PFSK-1 (cell line): Measurements from ENCODE around the gene FAM222B.

Experiments used
- FOXP2 ChIP-seq: optimal IDR thresholded peaks from 2 replicates; pipeline ENCODE3; 2011; ENCODE audit warnings: borderline replicate concordance, control low read depth, inconsistent platforms; ENCODE audit not compliant: insufficient read depth; ENCODE audit errors: extremely low read length, extremely low read depth
- POLR2AphosphoS5 ChIP-seq: IDR thresholded peaks from 2 replicates; pipeline ENCODE4 v1.6.1; 2012; ENCODE audit warnings: low read depth, mild to moderate bottlenecking, control low read depth, low read length, moderate library complexity
- REST ChIP-seq, 2 experiments: IDR thresholded peaks; 2 replicates each; pipeline versions ENCODE4 v1.6.1 to v1.8.0; 2011 to 2012; ENCODE audit warnings: low read depth in 2 of 2, low read length in 2 of 2, control low read depth in 1 of 2, inconsistent platforms in 1 of 2, mild to moderate bottlenecking in 1 of 2, moderate library complexity in 1 of 2; ENCODE audit not compliant: insufficient read depth in 1 of 2
- SIN3A ChIP-seq: IDR thresholded peaks from 2 replicates; pipeline ENCODE4 v1.6.1; 2012; ENCODE audit warnings: mild to moderate bottlenecking, low read length, moderate library complexity, borderline replicate concordance; ENCODE audit not compliant: insufficient read depth
- TAF1 ChIP-seq: IDR thresholded peaks from 2 replicates; pipeline ENCODE4 v1.6.1; 2012; ENCODE audit warnings: low read length, control low read depth, borderline replicate concordance; ENCODE audit not compliant: insufficient read depth

The FAM222B gene

DNA sequence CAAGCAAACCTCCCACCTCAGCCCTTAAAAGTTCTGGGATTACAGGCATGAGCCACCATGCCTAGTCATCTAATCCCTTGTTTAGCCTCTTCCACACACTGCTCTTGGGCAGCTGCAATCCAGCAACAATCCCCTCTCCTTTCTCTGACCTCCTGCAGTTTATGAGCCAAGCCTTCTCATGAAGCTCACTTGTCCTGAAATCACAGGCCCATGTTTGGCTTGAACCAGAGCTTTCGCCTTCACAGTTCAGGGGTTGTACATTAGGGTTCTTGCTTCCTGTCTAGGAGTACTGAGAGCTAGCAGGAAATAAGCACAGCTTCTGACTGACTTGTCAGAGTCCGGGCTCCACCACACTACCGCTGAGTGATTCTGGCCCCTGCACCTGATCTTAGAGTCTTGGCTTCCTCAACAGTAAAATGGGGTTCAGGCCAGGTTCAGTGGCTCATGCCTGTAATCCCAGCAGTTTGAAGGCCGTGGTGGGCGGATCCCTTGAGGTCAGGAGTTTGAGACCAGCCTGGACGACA is 28.5 kb upstream of the FAM222B start:
- no peak for TF ChIP-seq TAF1
- no peak for TF ChIP-seq SIN3A
- no peak for TF ChIP-seq POLR2AphosphoS5
- TF ChIP-seq REST (IDR thresholded peaks at IDR 0.05; ENCODE audit: insufficient read depth in 1 of 2, low read depth in 2 of 2, low read length in 2 of 2), result no peak
- TF ChIP-seq FOXP2, result no peak

DNA sequence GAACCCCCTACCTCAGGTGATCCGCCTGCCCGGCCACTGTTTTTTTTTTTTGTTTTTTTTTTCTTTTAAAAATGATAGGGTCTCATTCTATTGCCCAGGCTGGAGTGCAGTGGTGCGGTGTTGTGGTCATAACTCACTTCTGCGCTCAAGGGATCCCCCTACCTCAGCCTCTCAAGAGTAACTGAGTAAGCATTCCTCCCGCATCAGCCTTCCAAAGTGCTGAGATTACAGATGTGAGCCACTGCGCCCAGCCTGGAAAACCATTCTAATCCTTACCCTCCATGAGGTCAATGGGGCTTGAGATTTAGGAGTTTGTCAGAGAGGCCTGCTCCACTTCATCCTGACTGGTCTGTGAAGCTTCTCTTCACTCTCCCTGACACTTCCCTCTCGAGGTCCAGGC is 24.7 kb upstream of the FAM222B start:
- no peak for TF ChIP-seq TAF1

DNA sequence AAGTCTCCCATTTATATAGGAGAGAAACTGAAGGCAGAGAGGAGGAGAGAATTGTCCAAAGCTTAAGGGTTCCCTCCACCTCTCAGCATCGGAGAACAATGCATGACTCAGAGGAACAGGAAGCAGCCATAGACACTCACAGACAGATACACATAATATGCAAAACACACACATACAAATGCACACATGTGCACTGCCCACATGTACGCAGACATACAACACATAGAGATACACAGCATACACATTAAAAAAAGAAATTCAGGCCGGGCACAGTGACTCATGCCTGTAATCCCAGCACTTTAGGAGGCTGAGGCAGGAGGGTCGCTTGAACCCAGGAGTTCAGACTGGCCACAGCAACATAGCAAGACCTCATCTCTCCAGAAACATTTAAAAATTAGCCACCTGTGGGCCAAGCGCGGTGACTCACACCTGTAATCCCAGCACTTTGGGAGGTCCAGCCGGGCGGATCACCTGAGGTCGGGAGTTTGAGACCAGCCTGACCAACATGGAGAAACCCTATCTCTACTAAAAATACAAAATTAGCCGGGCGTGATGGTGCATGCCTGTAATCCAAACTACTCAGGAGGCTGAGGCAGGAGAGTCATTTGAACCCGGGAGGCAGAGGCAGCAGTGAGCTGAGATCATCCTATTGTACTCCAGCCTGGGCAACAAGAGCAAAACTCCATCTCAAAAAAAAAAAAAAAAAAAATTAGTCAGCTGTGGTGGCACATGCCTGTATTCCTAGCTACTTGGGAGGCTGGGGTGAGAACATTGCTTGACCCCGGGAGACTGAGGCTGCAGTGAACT is 23.6 kb upstream of the FAM222B start:
- no peak for TF ChIP-seq SIN3A
- TF ChIP-seq TAF1, result no peak
- TF ChIP-seq REST (IDR thresholded peaks at IDR 0.05; ENCODE audit: insufficient read depth in 1 of 2, low read depth in 2 of 2, low read length in 2 of 2), result no peak
- TF ChIP-seq FOXP2, result no peak
- no peak for TF ChIP-seq POLR2AphosphoS5

DNA sequence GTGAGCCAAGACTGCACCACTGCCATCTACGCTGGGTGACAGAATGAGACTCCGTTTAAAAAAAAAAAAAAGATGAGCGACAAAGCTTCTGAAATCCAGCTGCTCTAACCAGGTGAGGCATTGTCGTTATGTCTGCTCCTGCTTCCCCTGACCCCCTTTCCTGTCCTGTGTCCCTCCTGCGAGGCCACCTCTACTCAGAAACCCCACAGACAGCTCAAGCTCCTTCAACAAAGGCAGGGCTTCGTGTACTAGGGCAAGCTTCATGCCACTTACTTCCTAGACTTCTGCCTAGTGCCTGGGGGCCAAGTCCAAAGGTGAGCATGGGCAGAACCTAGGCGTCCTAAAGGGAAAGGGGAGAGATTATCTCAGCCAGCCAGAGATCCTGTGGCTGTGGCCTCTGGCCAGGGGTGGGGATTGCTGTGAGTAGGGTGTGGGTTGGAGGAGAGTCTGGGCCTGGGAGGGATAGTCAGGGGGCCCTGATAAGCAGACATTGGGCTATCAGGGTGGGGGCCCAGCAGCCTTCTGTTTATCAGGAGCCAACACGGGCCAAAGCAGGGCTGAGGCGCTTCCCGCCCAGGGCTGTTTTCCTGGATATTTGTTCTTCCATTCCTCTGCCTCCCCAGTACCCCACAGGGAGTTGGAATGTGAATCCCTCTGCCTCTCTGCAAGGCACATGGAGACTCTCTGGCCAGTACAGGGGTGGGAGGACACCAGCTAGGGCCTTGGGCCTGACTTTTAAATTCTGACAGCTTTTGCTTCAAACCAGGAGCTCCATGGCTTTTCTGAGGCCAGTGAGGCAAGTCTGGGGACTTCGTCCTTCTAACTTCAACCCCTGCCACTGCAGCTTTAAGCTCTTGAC is 22.6 kb upstream of the FAM222B start:
- no peak for TF ChIP-seq POLR2AphosphoS5
- no peak for TF ChIP-seq SIN3A
- no peak for TF ChIP-seq FOXP2
- TF ChIP-seq TAF1, result no peak
- TF ChIP-seq REST (IDR thresholded peaks at IDR 0.05; ENCODE audit: insufficient read depth in 1 of 2, low read depth in 2 of 2, low read length in 2 of 2), result no peak

DNA sequence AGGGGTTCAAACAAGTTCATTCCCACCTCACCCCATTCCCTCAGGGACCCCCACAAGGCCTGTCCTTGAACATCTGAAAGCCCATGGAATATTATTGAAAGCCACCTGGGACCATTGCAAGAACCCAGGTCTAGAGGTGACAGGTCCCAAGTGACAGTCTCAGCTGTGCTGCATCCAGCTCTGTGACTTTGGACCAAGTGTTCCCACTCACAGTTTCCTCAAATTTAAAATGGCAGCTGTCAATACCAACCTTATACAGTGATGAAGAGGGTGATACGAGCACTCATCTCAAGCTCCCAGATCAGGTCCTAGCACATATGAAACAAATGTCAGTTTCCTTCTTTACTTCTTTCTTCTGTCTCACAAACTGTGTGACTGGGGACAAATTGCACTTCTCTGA is 21.4 kb upstream of the FAM222B start:
- TF ChIP-seq REST (IDR thresholded peaks at IDR 0.05; ENCODE audit: insufficient read depth in 1 of 2, low read depth in 2 of 2, low read length in 2 of 2) (no peak), POLR2AphosphoS5 (no peak), SIN3A (no peak), TAF1 (no peak), FOXP2 (no peak)
